Measurements from ENCODE around the gene DUOXA2.
"Not testable (repeated sequence)": the region's sequence is repeated elsewhere in the genome, so short reads cannot be mapped to it uniquely, and the experiment has no call there.

DUOXA2 gene

DNA sequence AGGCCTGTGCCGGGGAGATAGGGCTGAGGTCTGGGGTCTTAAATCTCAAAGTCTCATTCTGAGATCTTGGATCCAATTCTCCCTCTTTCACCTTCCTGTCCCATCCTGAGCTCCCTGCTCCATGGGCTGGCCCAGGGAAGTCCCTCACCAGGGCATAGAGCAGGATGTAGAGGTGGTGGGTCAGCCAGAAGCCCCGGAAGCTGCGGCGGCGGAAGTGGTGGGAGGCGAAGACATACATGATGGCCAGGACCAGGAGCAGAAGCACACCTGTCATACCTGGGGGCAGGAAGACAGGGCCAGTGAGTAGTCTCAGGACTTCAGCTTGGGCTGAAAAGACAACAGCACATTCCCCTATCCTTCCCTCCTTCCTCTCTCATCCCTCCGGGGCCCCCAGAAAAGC, 16.7 kb upstream of the DUOXA2 start:
- DNase-seq = no peak

DNA sequence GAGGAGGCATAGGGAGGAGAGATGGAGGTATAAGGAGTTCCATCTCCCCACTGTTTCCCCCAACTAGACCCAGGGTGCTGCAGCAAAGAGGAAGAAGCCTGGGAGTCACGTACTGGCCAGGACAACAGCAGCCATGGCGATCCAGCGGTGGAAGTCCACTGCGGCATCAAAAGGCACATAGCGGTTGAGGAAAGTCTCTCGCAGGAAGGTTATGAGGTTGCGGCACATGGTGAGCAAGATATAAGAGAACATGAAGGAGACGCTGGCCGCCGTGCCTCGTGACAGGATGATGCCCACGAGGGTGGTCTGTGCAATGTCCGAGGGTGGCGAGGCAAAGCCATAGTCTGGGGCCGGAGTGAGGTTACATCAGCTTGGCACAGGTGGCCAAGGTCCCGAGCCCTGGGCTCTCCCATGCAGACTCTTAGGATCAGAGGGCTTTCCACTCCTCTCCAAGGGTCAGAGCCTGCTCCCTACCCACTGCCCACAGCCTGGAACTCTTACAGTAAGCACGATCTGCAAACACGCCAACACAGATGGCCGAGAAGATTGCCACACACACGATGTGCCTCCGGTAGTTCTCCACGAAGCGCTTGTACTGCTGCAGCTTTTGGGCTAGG, 14.5 kb upstream of the DUOXA2 start:
- no peak for DNase-seq

- DNase-seq = no peak
Observed at GRCh38 chr15:45100884-45101625, 13.1 kb upstream of the DUOXA2 start.

GRCh38 chr15:45101749-45102148, 12.4 kb upstream of the DUOXA2 start:
- no peak for DNase-seq

GRCh38 chr15:45102226-45102625, 11.9 kb upstream of the DUOXA2 start:
- DNase-seq = no peak

DNA sequence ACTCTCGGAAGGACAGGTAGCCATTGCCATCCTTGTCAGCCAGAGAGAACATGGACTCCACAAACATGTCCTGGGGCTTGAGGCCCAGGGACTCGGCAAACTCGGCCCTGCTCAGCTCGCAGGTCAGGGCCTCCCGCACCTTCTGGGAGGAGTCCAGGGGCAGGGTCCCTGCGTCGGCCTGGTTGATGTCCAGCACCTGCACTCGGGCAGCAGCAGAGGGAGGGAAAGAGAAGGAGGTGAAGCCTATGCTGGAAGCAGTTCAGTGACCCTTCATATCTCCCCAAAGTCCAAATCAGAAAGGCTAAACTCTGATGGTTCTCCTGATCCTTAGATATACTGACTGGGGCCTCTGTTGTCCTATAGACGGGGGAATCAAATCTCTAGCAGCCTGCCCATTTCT, 10.0 kb upstream of the DUOXA2 start:
- DNase-seq = not testable (repeated sequence)

DNA sequence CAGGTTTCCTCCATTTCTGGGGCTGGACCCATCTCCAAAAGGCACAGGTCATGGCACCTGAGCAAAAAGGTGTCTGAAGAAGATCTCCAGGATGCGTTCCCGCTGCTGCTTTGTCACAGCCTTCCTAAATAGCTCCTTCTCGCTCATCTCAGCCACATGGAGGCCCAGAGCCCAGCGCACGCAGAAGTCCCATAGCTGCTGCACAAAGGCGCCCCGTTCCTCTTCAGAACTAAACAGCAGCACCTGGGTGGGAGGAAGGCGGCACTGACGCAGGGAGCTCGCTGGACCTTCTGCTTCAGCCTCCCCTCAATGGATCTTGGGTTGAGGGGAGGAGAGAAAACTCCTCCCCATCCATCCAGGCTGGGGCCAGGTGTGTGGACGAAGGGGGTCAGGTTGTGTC, 8.5 kb upstream of the DUOXA2 start:
- no peak for DNase-seq

DNA sequence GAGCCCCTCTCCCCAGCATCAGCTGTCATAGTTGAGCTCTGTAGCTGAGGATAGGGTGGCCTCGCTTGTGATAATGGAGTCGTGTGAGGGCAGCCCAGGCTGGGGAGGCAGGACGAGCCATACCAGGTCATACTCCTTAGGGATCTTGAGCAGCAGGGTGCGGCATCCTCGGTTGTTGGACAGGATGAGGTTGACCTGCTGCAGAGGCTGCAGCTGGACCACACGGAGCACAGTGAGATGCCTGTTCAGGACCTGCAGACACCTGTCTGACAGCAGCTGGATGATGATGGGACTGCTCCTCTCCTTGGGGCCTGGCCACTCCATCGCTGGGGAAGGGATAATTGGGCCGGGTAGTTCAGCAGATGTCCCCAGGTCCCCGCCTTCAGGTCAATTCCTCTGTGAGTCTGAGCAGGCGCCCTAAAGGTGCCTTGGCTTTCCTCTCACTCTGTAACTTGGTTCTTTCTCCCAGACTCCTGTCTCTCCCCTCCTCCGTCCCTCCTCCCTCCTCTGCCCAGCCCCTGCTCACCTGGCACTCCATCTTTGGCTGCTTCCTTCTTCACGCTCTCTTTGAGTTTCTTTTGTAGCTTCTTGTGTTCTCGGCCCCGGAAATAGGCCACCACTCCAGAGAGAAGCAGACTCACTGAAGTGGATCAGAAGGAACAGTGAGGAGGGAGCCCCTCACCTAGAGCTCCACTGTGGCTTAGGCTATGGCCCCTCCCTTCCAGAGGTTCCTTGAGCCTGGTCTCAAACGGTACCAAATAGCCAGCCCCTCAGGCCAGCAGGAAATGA, 7.9 kb upstream of the DUOXA2 start:
- no peak for DNase-seq

GRCh38 chr15:45107941-45108630, 6.0 kb upstream of the DUOXA2 start:
- no peak for DNase-seq

- no peak for DNase-seq
Observed at GRCh38 chr15:45110256-45110820, 3.8 kb upstream of the DUOXA2 start.

DNA sequence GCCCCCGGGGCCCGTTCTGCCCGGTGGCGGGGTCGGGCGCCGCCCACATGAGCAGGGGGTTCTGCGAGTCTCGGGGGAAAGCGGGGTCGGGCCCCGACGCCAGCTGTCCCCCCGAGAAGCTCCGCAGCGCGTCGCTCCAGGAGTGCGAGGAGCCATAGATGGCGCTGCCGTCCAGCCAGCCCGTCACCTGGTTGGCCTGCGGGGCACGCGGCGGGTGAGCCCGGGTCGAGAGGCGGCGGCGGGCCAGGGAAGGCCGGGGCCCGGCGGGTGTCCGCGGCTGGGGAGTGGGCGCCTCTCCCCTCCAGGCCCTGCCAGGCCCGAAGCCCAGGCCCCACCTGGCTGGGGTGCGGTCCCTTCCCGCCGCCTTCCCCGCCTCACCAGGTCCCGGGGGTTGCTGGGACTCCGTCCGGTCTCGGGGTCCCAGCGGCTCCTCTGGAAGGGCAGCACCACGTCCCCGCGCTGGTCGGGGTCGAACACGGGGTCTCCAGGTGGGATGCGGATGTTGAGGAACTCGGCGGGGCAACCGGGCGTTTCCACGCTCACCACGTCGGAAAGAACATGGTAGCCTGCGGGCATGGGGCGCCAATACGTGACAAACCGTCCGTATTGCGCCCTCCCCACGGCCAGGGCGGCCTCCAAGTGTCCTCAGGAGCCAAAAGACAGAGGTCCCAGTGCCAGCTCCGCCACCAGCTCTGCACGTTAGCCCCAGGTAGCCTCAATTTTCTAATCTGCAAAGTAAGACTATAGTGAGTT, 2.6 kb upstream of the DUOXA2 start:
- no peak for DNase-seq

GRCh38 chr15:45112143-45112590, 2.0 kb upstream of the DUOXA2 start:
- no peak for DNase-seq

GRCh38 chr15:45112591-45113379, 1.3 kb upstream of the DUOXA2 start:
- DNase-seq = no peak

DNA sequence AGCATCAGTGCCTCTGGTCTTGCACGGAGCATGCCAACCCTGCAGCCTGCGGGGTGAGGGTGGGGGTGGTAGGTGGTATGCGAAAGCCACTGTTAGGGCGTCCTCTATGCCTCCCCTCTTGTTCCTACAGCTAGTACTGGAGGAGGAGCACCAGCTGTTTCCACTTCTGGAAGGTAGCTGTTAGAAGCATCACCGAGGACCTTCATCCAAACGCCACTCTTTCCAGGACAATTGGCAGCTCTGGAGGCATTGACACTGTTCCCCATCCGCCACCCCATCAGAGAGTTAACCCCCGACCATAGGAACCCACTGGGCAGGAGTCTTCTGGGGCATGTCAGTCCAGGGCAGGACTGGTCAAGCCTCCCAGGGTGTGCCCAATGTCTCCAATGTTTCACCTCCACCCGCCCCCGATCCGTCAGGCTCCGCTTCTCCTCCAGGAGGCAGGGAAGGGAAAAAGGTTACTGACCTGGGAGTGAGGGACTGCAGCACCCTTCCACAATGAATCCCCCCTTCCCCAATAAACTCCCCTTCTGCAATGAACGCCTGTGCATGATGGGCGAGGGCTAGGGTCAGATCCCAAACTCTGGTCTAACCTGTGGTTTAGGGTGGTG, 641 bp upstream of the DUOXA2 start:
- no peak for DNase-seq

GRCh38 chr15:45114751-45115085, 592 bp downstream of the DUOXA2 start:
- no peak for DNase-seq

DNA sequence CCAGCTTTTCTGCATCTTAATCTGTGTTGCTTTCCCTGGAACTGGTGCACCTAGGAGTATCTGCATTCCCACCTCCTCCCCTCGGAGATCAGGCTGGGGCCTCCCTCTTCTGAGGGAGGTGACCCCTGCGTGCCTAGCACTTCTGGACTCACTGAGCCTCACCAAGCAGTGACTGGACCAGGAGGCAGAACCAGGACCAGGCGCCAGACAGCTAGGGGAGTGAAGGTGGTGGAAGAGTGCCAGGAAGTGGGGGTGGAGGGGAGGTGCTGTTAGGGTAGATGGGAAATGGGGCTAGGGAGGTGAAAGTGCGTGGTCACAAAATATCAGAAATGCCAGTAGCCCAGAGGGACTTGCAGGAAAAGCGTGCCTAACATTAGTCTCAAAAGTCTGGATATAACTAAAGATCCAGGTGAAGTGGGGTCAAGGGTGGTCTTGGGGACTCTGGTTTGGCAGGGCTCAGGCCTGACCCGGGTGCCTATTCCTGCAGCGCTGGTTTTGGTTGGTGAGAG, 1.2 kb downstream of the DUOXA2 start:
- no peak for DNase-seq

- DNase-seq = no peak
Observed at GRCh38 chr15:45116006-45116481, 1.9 kb downstream of the DUOXA2 start.

DNA sequence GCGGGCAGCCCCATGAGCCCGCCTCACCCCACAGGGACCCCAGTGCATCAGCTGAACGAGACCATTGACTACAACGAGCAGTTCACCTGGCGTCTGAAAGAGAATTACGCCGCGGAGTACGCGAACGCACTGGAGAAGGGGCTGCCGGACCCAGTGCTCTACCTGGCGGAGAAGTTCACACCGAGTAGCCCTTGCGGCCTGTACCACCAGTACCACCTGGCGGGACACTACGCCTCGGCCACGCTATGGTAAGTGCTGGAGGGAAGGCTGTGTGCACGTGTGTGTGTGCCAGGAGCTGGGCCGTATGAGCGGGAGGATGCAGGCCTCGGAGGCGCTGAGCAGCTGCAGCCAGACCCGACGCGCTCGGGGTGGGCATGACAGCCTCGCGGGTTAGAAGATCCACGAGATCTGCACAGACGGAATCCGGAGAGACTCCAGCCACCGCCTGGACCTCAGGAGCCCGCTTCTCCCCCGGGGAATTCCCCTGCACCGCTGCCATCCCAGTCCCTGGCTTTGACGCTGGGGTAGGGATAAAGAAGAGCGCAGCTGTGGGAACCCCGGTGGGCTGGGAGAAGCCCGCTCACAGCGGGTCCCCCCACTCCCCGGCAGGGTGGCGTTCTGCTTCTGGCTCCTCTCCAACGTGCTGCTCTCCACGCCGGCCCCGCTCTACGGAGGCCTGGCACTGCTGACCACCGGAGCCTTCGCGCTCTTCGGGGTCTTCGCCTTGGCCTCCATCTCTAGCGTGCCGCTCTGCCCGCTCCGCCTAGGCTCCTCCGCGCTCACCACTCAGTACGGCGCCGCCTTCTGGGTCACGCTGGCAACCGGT, 2.6 kb downstream of the DUOXA2 start:
- DNase-seq = no peak

- no peak for DNase-seq
Observed at GRCh38 chr15:45117308-45118130, 3.4 kb downstream of the DUOXA2 start.
